HepG2 (cell line): Measurements from ENCODE around the gene TXNL4A. TPM values are rescaled to one million over a fixed set of nuclear protein-coding genes. Genes with fewer than 3 reads are reported as not detected.

Experiments
- ATF2 ChIP-seq: sonication (generic); formaldehyde crosslinking; IDR thresholded peaks from 2 replicates; pipeline ENCODE4 v1.4.0; 2020; ENCODE audit warnings: missing genetic modification reagents
- ETV5 ChIP-seq: IDR thresholded peaks from 2 replicates; pipeline ENCODE4 v1.6.1; 2018; ENCODE audit warnings: missing biosample characterization, missing genetic modification reagents, inconsistent platforms, borderline replicate concordance
- HDAC2 ChIP-seq: sonication (generic); formaldehyde crosslinking; IDR thresholded peaks from 2 replicates; pipeline ENCODE4 v1.4.0; 2020; ENCODE audit warnings: missing genetic modification reagents
- NR2F2 ChIP-seq: IDR thresholded peaks from 2 replicates; pipeline ENCODE4 v1.6.1; 2012; ENCODE audit warnings: low read depth, inconsistent platforms, borderline replicate concordance
- RARA ChIP-seq: IDR thresholded peaks from 2 replicates; pipeline ENCODE4 v1.6.1; 2016; ENCODE audit warnings: missing genetic modification reagents, missing compliant biosample characterization
- RBM39 ChIP-seq: fragments of 200-400 bp; formaldehyde crosslinking; IDR thresholded peaks from one replicate; pipeline ENCODE4 v1.6.1; 2018; ENCODE audit warnings: antibody characterized with exemption, mild to moderate bottlenecking, low read depth, low read length; ENCODE audit not compliant: poor library complexity, severe bottlenecking
- REPIN1 ChIP-seq: sonication (generic); formaldehyde crosslinking; IDR thresholded peaks from 2 replicates; pipeline ENCODE4 v1.8.0; 2022; ENCODE audit warnings: missing genetic modification reagents, low read depth, mild to moderate bottlenecking, borderline replicate concordance
- SALL1 ChIP-seq: sonication (generic); formaldehyde crosslinking; IDR thresholded peaks from 2 replicates; pipeline ENCODE4 v1.8.0; 2022; ENCODE audit warnings: mild to moderate bottlenecking, missing genetic modification reagents
- ZBTB33 ChIP-seq: sonication (generic); formaldehyde crosslinking; IDR thresholded peaks from 2 replicates; pipeline ENCODE4 v1.4.0; 2020; ENCODE audit warnings: missing genetic modification reagents
- ZNF383 ChIP-seq: sonication (generic); formaldehyde crosslinking; IDR thresholded peaks from 2 replicates; pipeline ENCODE4 v1.4.0; 2020; ENCODE audit warnings: missing genetic modification reagents, mild to moderate bottlenecking, borderline replicate concordance
- ZNF431 ChIP-seq: sonication (generic); formaldehyde crosslinking; IDR thresholded peaks from 2 replicates; pipeline ENCODE4 v1.9.0; 2022; ENCODE audit warnings: missing genetic modification reagents, low read depth, mild to moderate bottlenecking, borderline replicate concordance
- ZNF646 ChIP-seq: sonication (generic); formaldehyde crosslinking; IDR thresholded peaks from 2 replicates; pipeline ENCODE4 v1.9.0; 2021; ENCODE audit warnings: mild to moderate bottlenecking, missing genetic modification reagents
- ZNF788 ChIP-seq: sonication (generic); formaldehyde crosslinking; IDR thresholded peaks from 2 replicates; pipeline ENCODE4 v1.5.0; 2020; ENCODE audit warnings: mild to moderate bottlenecking, missing genetic modification reagents, borderline replicate concordance
- ZNF83 ChIP-seq: sonication (generic); formaldehyde crosslinking; IDR thresholded peaks from 2 replicates; pipeline ENCODE4 v1.4.0; 2020; ENCODE audit warnings: missing genetic modification reagents, mild to moderate bottlenecking, borderline replicate concordance
- polyA plus RNA-seq, 8 experiments: library from polyadenylated mRNA; depleted of rRNA in 3 of 8; stranded (reverse) in 7 of 8; unstranded in 1 of 8; fragments of >200 nt; fragmentation: Illumina TruSeq in 4 of 8; extraction: Trizol in 4 of 8; gene quantifications; 2 replicates each; pipeline versions ENCODE4 v1.2.1 to v1.2.3, GENCODE V29; 2011 to 2016; ENCODE audit warnings: low read depth in 4 of 8, missing spikeins in 1 of 8, mixed read lengths in 1 of 8; ENCODE audit not compliant: insufficient read depth in 1 of 8
- total RNA-seq, 5 experiments: library from RNA; depleted of rRNA; stranded (reverse); fragments of >200 nt; fragmentation: Illumina TruSeq; extraction: Trizol; gene quantifications; 2 replicates each; pipeline ENCODE4 v1.2.3, GENCODE V29; 2016; ENCODE audit warnings: low read depth in 1 of 5

TXNL4A gene
- total and polyA plus RNA-seq, 2 of the 13 experiments (the other 11 are each of a cell fraction or from before 2014, with no cell fraction given), result 172 to 202 TPM

- peak; percentile 56; the same call in 1 of the 2 replicates for TF ChIP-seq NR2F2
- no peak for TF ChIP-seq RBM39
- TF ChIP-seq ZNF788 (CRISPR knock-in tag), result no peak
- TF ChIP-seq RARA (CRISPR knock-in tag), result peak; percentile 65
- no peak for TF ChIP-seq ZNF383
- no peak for TF ChIP-seq REPIN1
- no peak for TF ChIP-seq ZNF83 (CRISPR knock-in tag)
- peak; percentile 49 for TF ChIP-seq SALL1 (CRISPR knock-in tag)
- no peak for TF ChIP-seq ZNF431
- TF ChIP-seq ZBTB33 (CRISPR knock-in tag), result peak; percentile 67
- TF ChIP-seq ZNF646 (CRISPR knock-in tag), result no peak
- 0 out of 2 replicates have a peak, but pooled peaks have one; percentile 28 for TF ChIP-seq ATF2 (CRISPR knock-in tag)
- 0 out of 2 replicates have a peak, but pooled peaks have one; percentile 37 for TF ChIP-seq HDAC2 (CRISPR knock-in tag)
- peak; percentile 12; the same call in 1 of the 2 replicates for TF ChIP-seq ETV5 (CRISPR knock-in tag)
- TF ChIP-seq, all 625 proteins: peak for 49
These were observed 51.7 kb downstream of the TXNL4A start (continued) for GRCh38 chr18:79936641-79937040.
